T follicular helper cell (primary cell): ENCODE data around the gene GTF2E1.

ENCODE experiments used
- DNase-seq: peaks from one replicate; pipeline ENCODE4 v3.0.0-alpha.2; 2020; ENCODE audit warnings: low read depth

The GTF2E1 gene

DNA sequence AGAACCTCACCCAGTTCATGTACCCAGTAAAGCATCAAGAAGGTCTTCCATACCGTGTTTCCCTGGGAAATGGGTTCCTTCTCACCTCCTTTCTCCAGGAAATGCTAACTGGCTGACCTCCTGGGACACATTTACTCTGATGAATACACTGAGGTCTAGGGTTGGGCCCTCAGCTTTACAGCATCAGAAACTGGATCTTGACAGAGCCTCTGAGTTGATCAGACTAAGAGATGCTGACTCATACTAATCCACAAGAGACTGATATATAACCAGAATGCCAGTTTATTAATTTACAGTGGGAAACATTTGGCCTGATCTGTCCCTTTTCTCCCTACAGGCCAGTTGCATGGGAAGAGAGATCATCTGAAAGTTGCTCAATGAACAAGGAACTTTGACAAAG lies 55.8 kb downstream of the GTF2E1 start:
- DNase-seq = no peak

DNA sequence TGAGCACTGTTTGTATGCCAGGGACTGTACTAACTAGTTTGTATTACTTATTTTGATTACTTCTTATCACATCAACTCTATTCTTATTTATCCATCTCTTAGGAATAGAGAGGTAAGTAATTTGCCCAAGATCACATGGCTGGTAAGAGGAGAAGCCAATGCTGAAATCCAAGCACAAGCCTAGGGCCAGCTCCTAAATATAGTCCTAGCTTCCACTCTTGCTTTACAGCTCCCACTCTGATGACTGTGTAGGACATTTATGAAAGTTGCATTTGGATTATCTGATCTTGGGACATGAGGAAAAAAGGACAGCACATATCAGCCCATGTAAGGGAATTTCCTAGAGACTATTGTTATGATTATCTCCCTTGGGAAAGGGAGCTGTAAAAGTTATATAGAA lies 58.1 kb downstream of the GTF2E1 start:
- DNase-seq = no peak

DNA sequence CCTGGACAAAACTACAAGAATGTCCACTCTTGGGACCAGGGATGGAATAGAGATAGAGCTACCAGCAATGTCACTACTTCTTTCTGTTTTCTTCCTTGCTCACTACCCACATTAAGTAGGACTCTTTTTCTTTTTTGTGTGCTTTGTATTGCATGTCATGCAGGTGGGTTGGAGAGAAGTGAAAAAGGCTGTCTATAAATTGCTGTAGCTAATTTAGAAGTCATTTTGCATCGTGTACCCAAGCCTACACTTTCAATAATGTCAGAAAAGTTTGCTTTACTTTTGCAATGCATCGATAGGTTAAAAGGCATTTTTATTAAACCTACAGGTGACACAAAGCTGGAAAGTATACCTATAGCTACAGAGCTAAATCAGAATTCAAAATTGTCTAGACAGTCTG lies 58.9 kb downstream of the GTF2E1 start:
- DNase-seq = no peak

DNA sequence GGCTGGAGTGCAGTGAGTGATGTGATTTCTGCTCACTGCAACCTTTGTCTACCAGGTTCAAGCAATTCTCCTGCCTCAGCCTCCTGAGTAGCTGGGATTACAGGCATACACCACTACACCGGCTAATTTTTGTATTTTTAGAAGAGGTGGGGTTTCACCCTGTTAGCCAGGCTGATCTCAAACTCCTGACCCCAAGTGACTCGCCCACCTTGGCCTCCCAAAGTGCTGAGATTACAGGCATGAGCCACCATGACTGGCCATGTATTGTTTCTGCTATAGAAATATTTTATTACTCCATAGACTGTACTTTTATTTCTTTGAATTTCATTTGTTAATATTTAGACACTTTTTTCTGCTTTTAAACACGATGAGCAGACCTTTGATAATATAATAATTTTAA lies 60.4 kb downstream of the GTF2E1 start:
- DNase-seq = no peak

DNA sequence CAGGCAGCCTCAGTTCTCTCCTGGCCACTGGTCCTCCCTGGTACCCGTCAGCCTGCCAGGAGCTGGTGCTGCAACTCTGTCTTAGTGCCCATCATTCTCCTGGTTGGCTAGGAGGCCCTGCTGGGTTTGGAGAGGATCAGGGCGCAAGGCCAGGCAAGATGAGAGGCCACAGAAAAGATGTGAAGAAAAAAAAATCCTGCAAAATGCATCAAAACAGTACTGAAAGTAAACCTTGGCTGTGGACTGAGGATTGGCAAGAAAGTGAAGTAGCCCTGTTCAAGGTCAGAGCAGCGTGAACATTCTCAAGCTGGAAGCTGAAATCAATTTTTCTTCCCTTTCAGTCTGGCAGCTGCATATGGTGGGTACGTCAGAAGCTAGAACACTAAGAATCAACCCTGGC lies 74.2 kb downstream of the GTF2E1 start:
- DNase-seq = no peak

DNA sequence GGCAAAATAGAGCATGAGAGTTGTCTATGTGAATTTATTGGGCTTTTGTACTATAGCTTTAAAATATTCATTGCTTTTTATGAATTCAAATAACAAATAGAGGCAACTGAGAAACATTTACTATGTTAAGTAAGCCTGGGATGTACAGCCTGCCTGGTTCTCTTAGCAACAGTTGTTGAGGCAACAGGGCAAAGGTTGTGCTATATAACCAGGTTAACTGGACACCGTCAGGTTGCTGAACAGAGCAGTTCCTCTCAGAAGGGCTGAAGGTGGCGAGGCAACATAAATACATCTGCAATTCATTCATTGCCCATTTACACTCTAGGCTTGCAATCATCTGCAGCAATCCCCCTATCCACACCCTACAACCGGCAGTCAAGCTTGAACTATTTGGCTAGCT lies 78.2 kb downstream of the GTF2E1 start:
- no peak for DNase-seq

DNA sequence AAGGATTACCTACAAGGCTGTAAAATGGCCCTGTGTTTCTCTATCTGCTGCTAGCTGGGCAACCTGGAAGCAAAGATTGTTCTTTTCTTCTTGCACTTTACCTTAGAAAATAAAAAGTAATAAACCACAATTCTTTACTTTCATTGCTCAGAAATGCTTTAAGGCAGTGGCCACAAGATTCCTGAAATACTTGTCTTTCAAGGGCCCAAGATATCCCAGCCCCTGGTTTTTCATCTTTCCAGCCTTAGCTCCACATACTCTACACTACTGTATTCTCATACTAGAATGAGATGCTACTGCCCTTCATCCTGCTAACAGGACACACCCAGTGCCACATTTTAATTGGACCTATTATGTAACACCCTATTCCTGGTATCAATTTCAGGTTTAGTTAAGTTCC lies 78.9 kb downstream of the GTF2E1 start:
- no peak for DNase-seq

DNA sequence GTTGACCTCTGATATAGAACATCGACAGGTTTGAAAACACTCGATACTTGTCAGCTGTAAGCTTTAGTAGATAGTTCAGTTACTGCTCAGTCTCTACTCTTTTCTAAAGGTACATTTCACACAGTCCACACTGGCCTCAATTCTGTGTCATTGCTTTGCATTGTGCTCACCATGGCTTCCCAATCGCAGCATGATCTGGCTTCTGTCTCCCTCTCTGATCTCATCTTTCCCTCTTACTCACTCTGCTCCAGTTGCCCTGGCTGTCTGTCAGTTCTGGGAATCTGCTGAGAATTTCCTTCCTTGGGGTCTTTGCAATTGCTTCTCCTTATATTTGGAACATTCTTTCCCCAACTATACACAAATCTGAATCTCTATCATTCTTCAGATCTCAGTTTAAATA lies 80.6 kb downstream of the GTF2E1 start:
- DNase-seq = no peak

DNA sequence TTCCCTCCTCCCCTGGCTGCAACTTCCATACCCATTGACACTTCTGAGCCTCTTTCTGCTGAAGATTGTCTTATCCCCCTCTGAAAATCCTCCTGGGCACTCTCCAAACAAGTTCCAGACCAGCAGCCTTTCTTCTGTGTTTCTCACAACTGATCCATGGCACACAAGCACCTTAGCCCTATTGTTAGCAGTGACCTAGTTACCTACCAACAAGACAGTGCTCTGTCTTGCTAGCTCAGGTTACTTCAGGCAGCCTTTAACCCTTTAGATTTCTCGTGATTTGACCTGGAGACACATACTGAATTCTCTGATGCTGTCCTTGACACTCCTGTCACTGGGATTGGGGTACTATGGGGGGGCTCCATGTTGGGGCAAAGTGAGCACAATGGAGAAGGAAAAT lies 82.1 kb downstream of the GTF2E1 start:
- no peak for DNase-seq

DNA sequence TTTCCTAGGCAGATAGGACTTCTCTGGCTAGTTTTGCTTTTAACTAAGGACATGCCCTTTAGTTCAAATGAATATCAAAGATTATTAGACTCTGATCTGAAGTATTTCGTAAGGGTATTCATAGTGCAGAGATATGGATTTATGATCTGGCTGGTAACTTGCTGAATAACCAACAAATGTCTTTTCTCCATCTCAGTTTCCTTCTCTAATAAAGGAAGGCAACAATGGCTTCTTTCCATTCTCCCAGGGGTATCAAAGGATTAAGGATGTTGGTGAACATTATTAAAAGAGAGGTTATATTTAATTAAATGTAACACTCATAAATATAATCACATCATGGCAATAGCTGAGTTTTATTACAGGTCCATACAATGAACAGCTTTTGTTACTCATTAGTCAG lies 86.3 kb downstream of the GTF2E1 start:
- no peak for DNase-seq

DNA sequence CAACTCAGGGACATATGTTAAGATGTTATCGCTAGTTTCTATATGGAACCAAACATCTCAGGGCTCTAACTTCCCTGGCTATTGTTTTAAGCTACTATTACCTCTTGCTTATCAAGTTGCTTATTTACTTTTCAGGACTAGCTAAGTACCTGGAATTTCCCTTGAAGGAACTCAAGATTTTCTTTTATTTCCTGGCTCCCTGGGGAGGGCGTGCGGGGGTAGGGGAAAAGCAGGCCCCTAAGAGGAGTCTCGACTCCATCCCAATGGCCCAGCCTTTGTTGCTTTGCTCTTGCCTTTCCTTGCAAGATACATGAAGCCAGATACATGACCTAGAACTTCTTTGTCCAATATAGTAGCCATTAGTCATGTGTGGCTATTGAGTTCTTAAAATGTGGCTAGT lies 88.5 kb downstream of the GTF2E1 start:
- no peak for DNase-seq
